HG03196 (cell line): ENCODE data around the gene AKT2.

Experiments used
- ATAC-seq: cut with Tn5 transposase; IDR thresholded peaks from one replicate; pipeline ENCODE4 v1.9.1; 2021; ENCODE audit not compliant: unreplicated experiment

Gene AKT2

DNA sequence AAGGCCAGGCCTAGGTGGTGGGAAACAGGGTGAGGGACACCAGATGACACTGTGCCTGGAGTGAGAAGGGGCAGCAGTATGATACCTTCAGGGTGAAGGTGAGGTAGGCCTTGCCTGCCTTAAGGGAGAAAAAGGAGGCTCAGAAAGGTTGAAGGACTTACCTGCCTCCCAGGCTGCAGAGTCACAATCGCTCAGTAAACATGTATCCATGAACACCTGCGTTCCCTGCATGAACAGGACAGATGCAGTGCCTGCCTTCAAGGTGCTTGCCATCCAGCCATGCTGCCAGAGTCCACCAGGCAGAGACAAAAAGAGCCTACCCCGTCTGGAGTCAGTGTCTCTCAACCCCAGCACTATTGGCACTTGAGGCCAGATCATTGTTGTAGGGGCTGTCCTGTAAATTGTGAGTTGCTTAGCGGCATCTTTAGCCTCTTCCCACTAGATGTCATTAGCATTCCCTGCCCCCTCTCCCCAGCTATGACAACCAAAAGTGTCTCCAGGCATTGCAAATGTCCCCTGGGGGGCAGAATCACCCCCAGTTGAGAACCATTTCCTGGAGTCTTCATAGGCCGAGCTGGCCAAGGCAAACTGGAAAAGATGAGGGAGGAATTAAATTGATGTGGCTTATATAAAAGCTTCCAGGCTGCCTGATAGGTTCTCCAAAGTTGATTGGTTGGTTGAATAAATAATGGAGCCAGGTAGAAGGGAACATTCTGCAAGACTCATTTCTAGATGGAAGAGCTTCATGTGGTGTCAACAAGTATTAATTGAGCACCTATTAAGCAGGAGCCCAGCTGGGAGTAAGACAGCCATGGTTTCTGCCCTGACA is 92.2 kb downstream of the AKT2 start:
- ATAC-seq: no peak

GRCh38 chr19:40191836-40192646 is 93.1 kb downstream of the AKT2 start:
- ATAC-seq: peak; percentile 6

- ATAC-seq: peak; percentile 77
These were observed 94.0 kb downstream of the AKT2 start, which contains the start of gene MAP3K10 for GRCh38 chr19:40190891-40191835. Gene MAP3K10 (plus strand): TSS chr19:40191426. CDS start chr19:40192032, 606 bp downstream.

- ATAC-seq: no peak
These were observed 100.9 kb downstream of the AKT2 start for GRCh38 chr19:40184273-40184672.
